OCI-LY3 (cell line): ENCODE results near the gene SRSF11.

Experiments used
- EZH2phosphoT487 ChIP-seq: fragments of 200-600 bp; shearing (Covaris generic); IDR thresholded peaks from 2 replicates; pipeline ENCODE4 v1.6.1; 2018; ENCODE audit warnings: antibody characterized with exemption, mixed run types, low read depth
- TF ChIP-seq, protein P1 (sequence below): fragments of 200-600, 300-600 bp; sonication (generic); IDR thresholded peaks from 2 replicates; pipeline ENCODE4 v1.5.1; 2014; ENCODE audit warnings: antibody characterized with exemption, low read length, low read depth

DNA sequence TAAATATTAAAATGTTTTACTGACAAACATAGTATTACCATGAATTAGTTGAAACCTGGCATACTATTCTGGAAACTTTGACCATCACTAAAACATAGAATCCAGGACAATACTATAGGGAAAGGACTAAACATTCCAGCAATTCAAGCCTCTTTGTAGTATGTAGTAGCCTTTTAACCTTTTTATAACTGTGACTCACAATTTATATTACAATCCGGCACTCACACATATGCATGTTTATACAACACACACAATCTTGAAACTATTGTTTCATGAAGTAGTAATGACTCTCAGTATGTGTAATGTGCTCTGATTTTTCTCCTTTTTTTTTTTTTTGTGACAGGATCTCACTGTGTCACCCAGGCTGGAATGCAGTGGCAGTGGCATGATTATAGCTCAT, 69.0 kb downstream of the SRSF11 start:
- no peak for TF ChIP-seq EZH2phosphoT487
- TF ChIP-seq, protein P1, sequence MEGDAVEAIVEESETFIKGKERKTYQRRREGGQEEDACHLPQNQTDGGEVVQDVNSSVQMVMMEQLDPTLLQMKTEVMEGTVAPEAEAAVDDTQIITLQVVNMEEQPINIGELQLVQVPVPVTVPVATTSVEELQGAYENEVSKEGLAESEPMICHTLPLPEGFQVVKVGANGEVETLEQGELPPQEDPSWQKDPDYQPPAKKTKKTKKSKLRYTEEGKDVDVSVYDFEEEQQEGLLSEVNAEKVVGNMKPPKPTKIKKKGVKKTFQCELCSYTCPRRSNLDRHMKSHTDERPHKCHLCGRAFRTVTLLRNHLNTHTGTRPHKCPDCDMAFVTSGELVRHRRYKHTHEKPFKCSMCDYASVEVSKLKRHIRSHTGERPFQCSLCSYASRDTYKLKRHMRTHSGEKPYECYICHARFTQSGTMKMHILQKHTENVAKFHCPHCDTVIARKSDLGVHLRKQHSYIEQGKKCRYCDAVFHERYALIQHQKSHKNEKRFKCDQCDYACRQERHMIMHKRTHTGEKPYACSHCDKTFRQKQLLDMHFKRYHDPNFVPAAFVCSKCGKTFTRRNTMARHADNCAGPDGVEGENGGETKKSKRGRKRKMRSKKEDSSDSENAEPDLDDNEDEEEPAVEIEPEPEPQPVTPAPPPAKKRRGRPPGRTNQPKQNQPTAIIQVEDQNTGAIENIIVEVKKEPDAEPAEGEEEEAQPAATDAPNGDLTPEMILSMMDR = no peak
